Heart left ventricle (tissue), 13 donors: Measurements from ENCODE around the gene LAGE3.

ENCODE experiments used
- CTCF ChIP-seq, 12 donors: fragments of 200-600 bp; sonication (generic) in 4 of 12; IDR thresholded peaks; one replicate each; pipeline versions ENCODE4 v1.5.0 to v1.8.0; 2018 to 2022; ENCODE audit warnings: antibody characterized with exemption in 12 of 12, mild to moderate bottlenecking in 5 of 12
- POLR2A ChIP-seq, 2 donors: fragments of 450-650 bp; IDR thresholded peaks; one replicate each; pipeline ENCODE4 v1.6.1; 2017; ENCODE audit warnings: antibody characterized with exemption in 2 of 2, mild to moderate bottlenecking in 2 of 2, moderate library complexity in 2 of 2
- donor health status: ischemic (EF 13 %, LVEDD 7.1; RV severe dilation, severe dysfunction).
- donor health status: DM: no; HTN: yes; CAD: no.
- donor health status: DM: no; HTN: no; CAD: no.
- donor health status: ischemic (EF 25% LVEDD 6.9; RV normal size, moderate dysfunction).
- donor health status: ischemic (EF 25% LVEDD 5.7; RV mildly dilated, moderate dysfunction).
- donor health status: ischemic (EF 35%, LVEDD 5.7; RV mildly dilated, moderate dysfunction).
- donor health status: nonischemic (EF 11% LVEDD 7.7; RV severe dilation, severe dysfunction).
- donor health status: DM: yes; HTN: yes; CAD: no.
- donor health status: PGD.
- donor health status: ischemic (EF 29% LVEDD 5.4; RV normal size, mild dysfunction).
- donor health status: nonischemic (EF 23%, LVEDD 6.1; RV moderate dilation, normal function).

GRCh38 chrX:154441984-154442707 is 36.9 kb downstream of the LAGE3 start:
- TF ChIP-seq CTCF (IDR thresholded peaks at IDR 0.05) (no peak), POLR2A (IDR thresholded peaks at IDR 0.05) (no peak)
